LNCaP clone FGC (cell line): ENCODE results near the gene IGFBP5.
A peak's percentile ranks its signal among the peaks of the same experiment; 100 is the strongest.

Experiments used
- DNase-seq: peaks from one replicate; pipeline ENCODE4 v3.0.0-alpha.2; 2011; ENCODE audit warnings: low read depth
- H3K4me3 ChIP-seq: 2 replicates; pipeline ENCODE4 v1.5.1; 2011; ENCODE audit warnings: mild to moderate bottlenecking, low read depth, low read length, control low read depth
- TF ChIP-seq, protein P1 (sequence below): IDR thresholded peaks from 2 replicates; pipeline ENCODE4 v1.5.1; 2012; ENCODE audit warnings: mild to moderate bottlenecking; ENCODE audit not compliant: control insufficient read depth, insufficient read depth; ENCODE audit errors: extremely low read depth

IGFBP5 gene

DNA sequence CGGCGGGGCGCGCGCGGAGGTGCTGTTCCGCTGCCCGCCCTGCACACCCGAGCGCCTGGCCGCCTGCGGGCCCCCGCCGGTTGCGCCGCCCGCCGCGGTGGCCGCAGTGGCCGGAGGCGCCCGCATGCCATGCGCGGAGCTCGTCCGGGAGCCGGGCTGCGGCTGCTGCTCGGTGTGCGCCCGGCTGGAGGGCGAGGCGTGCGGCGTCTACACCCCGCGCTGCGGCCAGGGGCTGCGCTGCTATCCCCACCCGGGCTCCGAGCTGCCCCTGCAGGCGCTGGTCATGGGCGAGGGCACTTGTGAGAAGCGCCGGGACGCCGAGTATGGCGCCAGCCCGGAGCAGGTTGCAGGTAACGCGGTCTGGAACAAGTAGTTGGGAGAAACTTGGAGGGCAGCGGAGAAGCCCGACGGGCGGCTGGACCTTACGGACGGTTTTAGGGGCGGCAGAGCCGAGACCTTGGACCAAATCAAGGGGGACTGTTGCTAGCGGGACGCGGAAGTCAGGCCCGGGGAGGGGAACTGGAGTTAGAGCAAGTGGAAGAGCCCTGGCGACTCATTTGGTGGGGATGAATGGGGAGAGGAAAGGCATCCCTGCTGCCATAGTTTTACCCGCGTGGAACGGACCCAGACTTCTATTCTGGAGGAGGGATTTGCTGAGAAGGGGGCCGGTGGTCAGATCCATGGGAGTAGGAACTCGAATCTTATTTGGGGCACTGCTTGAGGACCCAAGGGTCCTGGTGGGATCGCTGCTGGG lies 61.6 kb downstream of the IGFBP5 start:
- DNase-seq: no peak
- H3K4me3 ChIP-seq: peak overlapping the region; percentile 65
- TF ChIP-seq, protein P1, sequence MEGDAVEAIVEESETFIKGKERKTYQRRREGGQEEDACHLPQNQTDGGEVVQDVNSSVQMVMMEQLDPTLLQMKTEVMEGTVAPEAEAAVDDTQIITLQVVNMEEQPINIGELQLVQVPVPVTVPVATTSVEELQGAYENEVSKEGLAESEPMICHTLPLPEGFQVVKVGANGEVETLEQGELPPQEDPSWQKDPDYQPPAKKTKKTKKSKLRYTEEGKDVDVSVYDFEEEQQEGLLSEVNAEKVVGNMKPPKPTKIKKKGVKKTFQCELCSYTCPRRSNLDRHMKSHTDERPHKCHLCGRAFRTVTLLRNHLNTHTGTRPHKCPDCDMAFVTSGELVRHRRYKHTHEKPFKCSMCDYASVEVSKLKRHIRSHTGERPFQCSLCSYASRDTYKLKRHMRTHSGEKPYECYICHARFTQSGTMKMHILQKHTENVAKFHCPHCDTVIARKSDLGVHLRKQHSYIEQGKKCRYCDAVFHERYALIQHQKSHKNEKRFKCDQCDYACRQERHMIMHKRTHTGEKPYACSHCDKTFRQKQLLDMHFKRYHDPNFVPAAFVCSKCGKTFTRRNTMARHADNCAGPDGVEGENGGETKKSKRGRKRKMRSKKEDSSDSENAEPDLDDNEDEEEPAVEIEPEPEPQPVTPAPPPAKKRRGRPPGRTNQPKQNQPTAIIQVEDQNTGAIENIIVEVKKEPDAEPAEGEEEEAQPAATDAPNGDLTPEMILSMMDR: no peak

DNA sequence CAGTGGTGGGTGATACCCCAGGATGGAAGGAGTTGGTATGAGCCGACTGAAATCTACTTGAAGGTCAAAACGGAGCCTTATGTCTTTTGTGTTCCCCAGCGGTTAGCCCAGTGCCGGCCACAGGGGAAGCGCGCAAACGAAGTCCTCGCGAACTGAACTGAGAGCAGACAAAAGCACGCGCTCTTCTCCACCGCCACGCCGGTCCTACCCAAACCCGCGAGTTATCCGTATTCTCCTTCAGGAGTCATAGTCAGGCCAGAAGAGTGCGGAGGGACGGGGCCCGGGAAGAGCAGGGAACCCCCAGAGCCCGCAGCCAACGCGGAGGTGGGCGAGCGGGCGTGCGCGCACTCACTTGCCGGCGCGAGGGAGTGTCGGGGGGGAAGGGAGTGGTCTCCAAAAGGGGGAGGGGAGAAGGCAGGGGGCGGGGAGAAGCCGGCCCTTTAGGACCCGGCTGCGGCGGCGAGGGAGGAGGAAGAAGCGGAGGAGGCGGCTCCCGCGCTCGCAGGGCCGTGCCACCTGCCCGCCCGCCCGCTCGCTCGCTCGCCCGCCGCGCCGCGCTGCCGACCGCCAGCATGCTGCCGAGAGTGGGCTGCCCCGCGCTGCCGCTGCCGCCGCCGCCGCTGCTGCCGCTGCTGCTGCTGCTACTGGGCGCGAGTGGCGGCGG lies 62.3 kb downstream of the IGFBP5 start, which contains the start of gene IGFBP2:
Gene IGFBP2 (plus strand): TSS at position 469 of the 664 bp plus-strand sequence. CDS start 104 bp downstream, at position 573.
- TF ChIP-seq, protein P1: no peak
- no peak for DNase-seq
- H3K4me3 ChIP-seq: peak within 1 kb of the TSS; percentile 65

DNA sequence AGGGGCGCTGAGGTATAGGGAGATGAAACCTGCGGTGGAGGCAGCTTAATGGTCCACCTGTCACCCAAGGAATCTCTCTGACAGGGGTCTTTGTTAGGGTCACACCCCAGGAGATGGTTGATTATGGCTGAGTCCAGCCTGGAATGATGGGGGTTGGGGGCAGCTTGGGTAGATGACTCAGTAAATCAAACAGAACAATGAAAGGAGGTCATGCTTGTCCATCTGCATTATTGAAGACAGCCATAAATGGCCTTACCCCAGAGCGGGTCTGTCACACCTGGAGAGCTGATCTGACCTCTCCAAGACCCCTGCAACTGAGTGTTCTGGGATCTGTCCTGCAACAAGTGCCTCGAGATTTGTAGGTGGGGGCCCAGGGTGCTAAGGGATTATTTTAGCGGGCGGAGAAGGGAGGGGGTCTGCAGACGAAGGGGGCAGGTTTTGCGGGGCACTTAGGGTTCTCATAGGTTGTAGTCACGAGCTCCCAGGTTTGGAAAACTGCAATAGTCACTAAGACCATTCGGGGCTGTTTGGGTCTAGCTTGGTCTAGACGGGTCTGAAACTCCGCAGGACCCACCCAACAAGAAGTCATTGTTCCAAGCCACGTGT lies 62.9 kb downstream of the IGFBP5 start:
- no peak for DNase-seq
- TF ChIP-seq, protein P1: no peak
- H3K4me3 ChIP-seq: no peak overlapping the region

DNA sequence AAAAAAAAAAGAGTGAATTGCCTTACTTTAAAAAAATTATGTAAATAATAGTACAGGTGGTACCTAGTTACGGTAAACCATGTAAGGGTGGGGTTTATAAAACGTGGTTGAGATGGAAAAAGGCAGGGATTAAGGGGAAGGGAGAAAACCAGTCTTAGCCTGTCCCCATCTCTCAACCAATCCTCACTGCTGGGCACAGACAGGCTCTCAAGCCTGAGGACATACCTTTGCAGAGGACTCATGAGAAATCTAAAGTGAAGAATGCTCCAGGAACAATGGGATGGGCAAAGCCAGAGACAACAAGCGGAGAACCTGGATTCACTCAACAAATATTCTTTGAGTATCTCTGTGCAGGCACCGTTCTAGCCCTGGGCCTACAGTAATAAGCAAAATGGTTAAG lies 65.6 kb downstream of the IGFBP5 start:
- DNase-seq: no peak
- TF ChIP-seq, protein P1: no peak
- no peak overlapping the region for H3K4me3 ChIP-seq

DNA sequence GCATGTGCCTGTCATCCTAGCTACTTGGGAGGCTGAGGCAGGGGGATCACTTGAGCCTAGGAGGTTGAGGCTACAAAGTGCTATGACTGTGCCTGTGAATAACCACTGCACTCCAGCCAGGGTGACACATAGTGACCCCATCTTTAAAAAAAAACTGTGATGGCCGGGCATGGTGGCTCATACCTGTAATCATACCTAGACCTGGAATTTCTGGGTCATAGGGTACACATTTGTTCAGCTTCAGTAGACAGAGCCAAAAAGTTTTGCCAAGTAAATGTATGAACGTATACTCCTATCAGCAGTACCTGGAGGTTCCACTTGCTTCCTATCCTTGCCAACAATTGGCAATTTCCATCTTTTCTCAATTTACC lies 68.5 kb downstream of the IGFBP5 start:
- DNase-seq: no peak
- no peak overlapping the region for H3K4me3 ChIP-seq
- TF ChIP-seq, protein P1: no peak

DNA sequence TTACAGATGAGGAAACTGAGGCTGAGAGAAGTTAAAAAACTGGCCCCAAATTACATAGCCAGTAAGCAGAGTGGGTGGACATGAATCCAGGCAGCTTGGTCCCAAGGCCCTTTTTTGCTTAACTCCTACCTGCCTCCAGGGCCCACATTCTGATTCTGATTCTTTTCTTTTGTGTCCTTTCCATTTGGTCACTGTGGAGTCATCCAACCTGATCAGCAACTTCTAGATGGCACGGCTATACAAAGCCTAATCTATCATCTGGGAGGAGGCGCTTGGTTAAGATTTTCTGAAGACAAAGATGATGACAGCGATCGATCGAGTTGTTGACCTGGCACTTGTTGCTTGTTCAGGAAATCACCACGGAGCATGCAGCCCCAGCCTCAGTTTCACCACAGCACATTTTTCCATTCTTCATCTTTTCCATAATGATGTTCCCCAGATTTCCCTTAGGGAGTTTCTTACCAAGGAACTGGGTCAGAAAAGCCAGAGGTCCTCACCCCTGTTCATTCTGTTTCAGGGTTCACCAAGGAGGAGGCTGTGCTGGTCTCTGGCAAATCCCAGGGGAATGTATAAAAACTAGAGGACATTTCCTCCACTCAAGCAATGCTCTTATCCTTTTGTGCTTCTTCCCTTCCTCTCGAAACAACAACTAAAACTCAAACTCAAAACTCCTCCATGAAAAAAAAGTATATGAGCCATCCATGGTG lies 69.0 kb downstream of the IGFBP5 start:
- DNase-seq: peak; percentile 53
- TF ChIP-seq, protein P1: no peak

More for the DNA sequence above, 69.0 kb downstream of the IGFBP5 start:
- no peak overlapping the region for H3K4me3 ChIP-seq
